HepG2 (cell line): ENCODE data around the gene WDR19. TPM values are rescaled to one million over a fixed set of nuclear protein-coding genes. Genes with fewer than 3 reads are reported as not detected.

ENCODE experiments used
- CCDC6 ChIP-seq: sonication (generic); formaldehyde crosslinking; IDR thresholded peaks from 2 replicates; pipeline ENCODE4 v1.8.1; 2022; ENCODE audit warnings: mild to moderate bottlenecking, missing genetic modification reagents, moderate library complexity
- EHMT2 ChIP-seq: fragments of 200-600 bp; sonication (generic); IDR thresholded peaks from 2 replicates; pipeline ENCODE4 v1.7.0; 2017; ENCODE audit warnings: antibody characterized with exemption, low read depth, low read length, borderline replicate concordance
- HMG20B ChIP-seq: conservative IDR thresholded peaks from 2 replicates; pipeline ENCODE4 v1.6.1; 2016; ENCODE audit warnings: missing genetic modification reagents, missing compliant biosample characterization
- KDM6A ChIP-seq: IDR thresholded peaks from 2 replicates; pipeline ENCODE4 v1.6.1; 2016; ENCODE audit warnings: low read depth
- MAZ ChIP-seq, 2 experiments: sonication (generic) in 1 of 2; formaldehyde crosslinking in 1 of 2; IDR thresholded peaks; 2 replicates each; pipeline versions ENCODE4 v1.5.0 to v1.6.1; 2012 to 2020; ENCODE audit warnings: low read depth in 2 of 2, mild to moderate bottlenecking in 2 of 2, borderline replicate concordance in 1 of 2, improper control_type of control experiment in 1 of 2, low read length in 1 of 2, missing genetic modification reagents in 1 of 2, moderate library complexity in 1 of 2
- PHB2 ChIP-seq: fragments of 450-650 bp; IDR thresholded peaks from 2 replicates; pipeline ENCODE4 v1.6.1; 2018; ENCODE audit not compliant: partially characterized antibody
- PRDM10 ChIP-seq: sonication (generic); formaldehyde crosslinking; IDR thresholded peaks from 2 replicates; pipeline ENCODE4 v1.4.0; 2020; ENCODE audit warnings: low read depth, missing genetic modification reagents
- RFX5 ChIP-seq: IDR thresholded peaks from 2 replicates; pipeline ENCODE4 v1.6.1; 2011; ENCODE audit warnings: low read depth, low read length, improper control_type of control experiment
- RNF219 ChIP-seq: sonication (generic); formaldehyde crosslinking; IDR thresholded peaks from 2 replicates; pipeline ENCODE4 v1.5.0; 2020; ENCODE audit warnings: mild to moderate bottlenecking, missing genetic modification reagents
- TBX3 ChIP-seq: fragments of 450-650 bp; IDR thresholded peaks from 2 replicates; pipeline ENCODE4 v1.6.1; 2017; ENCODE audit warnings: antibody characterized with exemption, mild to moderate bottlenecking, inconsistent platforms, borderline replicate concordance
- THAP9 ChIP-seq: sonication (generic); formaldehyde crosslinking; IDR thresholded peaks from 2 replicates; pipeline ENCODE4; 2020; ENCODE audit warnings: missing genetic modification reagents, mild to moderate bottlenecking, borderline replicate concordance
- ZMAT5 ChIP-seq: sonication (generic); formaldehyde crosslinking; IDR thresholded peaks from 2 replicates; pipeline ENCODE4 v1.5.0; 2020; ENCODE audit warnings: mild to moderate bottlenecking, low read depth, missing genetic modification reagents, borderline replicate concordance
- ZNF253 ChIP-seq: sonication (generic); formaldehyde crosslinking; IDR thresholded peaks from 2 replicates; pipeline ENCODE4 v1.8.0; 2022; ENCODE audit warnings: mild to moderate bottlenecking, missing genetic modification reagents, borderline replicate concordance
- ZNF7 ChIP-seq: IDR thresholded peaks from 2 replicates; pipeline ENCODE4 v1.6.1; 2016; ENCODE audit warnings: missing biosample characterization, missing genetic modification reagents
- polyA plus RNA-seq, 8 experiments: library from polyadenylated mRNA; depleted of rRNA in 3 of 8; stranded (reverse) in 7 of 8; unstranded in 1 of 8; fragments of >200 nt; fragmentation: Illumina TruSeq in 4 of 8; extraction: Trizol in 4 of 8; gene quantifications; 2 replicates each; pipeline versions ENCODE4 v1.2.1 to v1.2.3, GENCODE V29; 2011 to 2016; ENCODE audit warnings: low read depth in 4 of 8, missing spikeins in 1 of 8, mixed read lengths in 1 of 8; ENCODE audit not compliant: insufficient read depth in 1 of 8
- total RNA-seq, 5 experiments: library from RNA; depleted of rRNA; stranded (reverse); fragments of >200 nt; fragmentation: Illumina TruSeq; extraction: Trizol; gene quantifications; 2 replicates each; pipeline ENCODE4 v1.2.3, GENCODE V29; 2016; ENCODE audit warnings: low read depth in 1 of 5

Gene WDR19
- total and polyA plus RNA-seq, 2 of the 13 experiments (the other 11 are each of a cell fraction or from before 2014, with no cell fraction given), result 22.9 to 34.1 TPM

GRCh38 chr4:39181905-39182638 is at the start of gene WDR19 (continued):
- TF ChIP-seq ZNF253 (CRISPR knock-in tag) (no peak), HMG20B (no peak), ZNF7 (CRISPR knock-in tag) (no peak), RFX5 (no peak), ZMAT5 (CRISPR knock-in tag) (no peak), MAZ (IDR thresholded peaks at IDR 0.05; ENCODE audit: borderline replicate concordance, low read depth, low read length) (peak; percentile 79; the same call in 1 of the 2 replicates), MAZ (CRISPR knock-in tag; IDR thresholded peaks at IDR 0.05; ENCODE audit: low read depth) (peak; percentile 62), PHB2 (no peak), THAP9 (peak; percentile 77; the same call in 1 of the 2 replicates), PRDM10 (peak; percentile 44; the same call in 1 of the 2 replicates), CCDC6 (CRISPR knock-in tag) (0 out of 2 replicates have a peak, but pooled peaks have one; percentile 47), RNF219 (CRISPR knock-in tag) (no peak), TBX3 (no peak), KDM6A (0 out of 2 replicates have a peak, but pooled peaks have one; percentile 6), EHMT2 (no peak)
